ENCODE data around the gene ARHGAP10.

The ARHGAP10 gene

GRCh38 chr4:148112231-148112982, 380.5 kb downstream of the ARHGAP10 start:
- in situ Hi-C loops (cut with MboI; ENCODE audit: low sequenced_read_pairs), result no loop called here

GRCh38 chr4:148114436-148114835, 382.5 kb downstream of the ARHGAP10 start:
- in situ Hi-C loops (cut with MboI; ENCODE audit: low sequenced_read_pairs), result no loop called here

GRCh38 chr4:148116264-148116663, 384.4 kb downstream of the ARHGAP10 start:
- in situ Hi-C loops (cut with MboI; ENCODE audit: low sequenced_read_pairs), result no loop called here

GRCh38 chr4:148116969-148117368, 385.1 kb downstream of the ARHGAP10 start:
- in situ Hi-C loops (cut with MboI; ENCODE audit: low sequenced_read_pairs), result no loop called here

GRCh38 chr4:148118179-148118578, 386.3 kb downstream of the ARHGAP10 start:
- in situ Hi-C loops (cut with MboI; ENCODE audit: low sequenced_read_pairs), result no loop called here

- in situ Hi-C loops (cut with MboI; ENCODE audit: low sequenced_read_pairs), result no loop called here
Observed at GRCh38 chr4:148118633-148119032, 386.7 kb downstream of the ARHGAP10 start.

GRCh38 chr4:148120216-148120615, 388.3 kb downstream of the ARHGAP10 start:
- in situ Hi-C loops (cut with MboI; ENCODE audit: low sequenced_read_pairs), result no loop called here

Data from HL-60/S4 (cell line).